SHP77 (cell line): ENCODE measurements around the gene SCP2D1.
"Not testable (repeated sequence)": the region's sequence is repeated elsewhere in the genome, so short reads cannot be mapped to it uniquely, and the experiment has no call there.

ENCODE experiments used
- DNase-seq, 2 experiments: peaks; one replicate each; lab custom pipeline; 2025; lab: John Stamatoyannopoulos, UW

Gene SCP2D1

DNA sequence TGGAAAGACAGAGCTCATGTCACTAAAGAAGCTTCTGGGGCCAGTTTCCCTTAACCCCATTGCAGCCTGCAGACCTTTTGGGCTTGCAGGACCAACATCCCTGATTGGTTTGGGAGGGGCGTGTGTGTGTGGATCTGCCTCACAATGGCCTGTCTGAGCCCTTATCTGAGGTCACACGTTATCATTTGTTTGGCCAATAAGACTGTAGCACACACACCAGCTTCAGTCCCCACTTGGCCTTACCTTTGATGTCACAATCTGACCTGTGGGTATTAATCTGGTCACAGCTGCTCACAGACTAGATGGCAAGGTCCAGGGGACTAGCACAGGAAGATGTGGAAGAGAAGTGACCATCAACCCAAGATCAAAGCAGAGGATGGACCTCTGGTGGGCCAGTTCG lies at the start of gene SCP2D1:
SCP2D1 (plus strand) TSS at position 301 of the 400 bp plus-strand sequence; CDS start at position 334, 33 bp downstream.
- no peak for DNase-seq

DNA sequence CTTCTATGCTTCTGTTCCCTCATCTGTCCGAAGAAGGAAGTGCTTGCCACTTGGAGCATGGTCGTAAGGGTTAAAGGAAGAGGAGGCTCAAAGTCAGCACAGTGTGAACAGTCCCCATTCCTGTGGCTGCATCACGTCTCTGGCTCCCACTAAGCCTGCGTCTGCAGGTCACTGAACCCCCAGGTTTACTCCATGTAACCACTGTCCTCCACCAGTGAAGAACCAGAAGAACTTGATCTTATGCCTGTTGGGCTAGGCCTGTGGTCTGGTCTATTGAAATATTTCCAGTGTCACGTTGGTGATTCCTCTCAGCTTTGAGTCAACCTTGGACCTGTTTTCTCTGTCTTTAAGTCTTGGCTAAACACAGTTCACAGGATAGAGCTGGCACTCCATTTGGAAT lies 45.9 kb upstream of the SCP2D1 start:
- DNase-seq: no peak

DNA sequence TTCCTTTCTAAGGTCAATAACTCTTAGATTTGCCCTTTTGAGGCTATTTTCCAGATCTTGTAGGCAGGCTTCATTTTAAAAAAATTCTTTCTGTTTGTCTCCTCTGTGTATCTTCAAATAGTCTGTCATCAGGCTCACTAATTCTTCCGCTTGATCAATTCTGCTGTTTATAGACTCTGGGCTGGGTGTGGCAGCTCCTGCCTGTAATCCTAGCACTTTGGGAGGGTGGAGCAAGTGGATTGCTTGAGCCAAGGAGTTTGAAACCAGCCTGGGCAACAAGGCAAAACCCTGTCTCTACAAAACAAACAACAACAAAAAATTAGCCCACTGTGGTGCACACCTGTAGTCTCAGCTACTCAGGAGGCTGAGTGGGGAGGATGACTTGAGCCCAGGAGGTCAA lies 40.0 kb upstream of the SCP2D1 start:
- no peak for DNase-seq

DNA sequence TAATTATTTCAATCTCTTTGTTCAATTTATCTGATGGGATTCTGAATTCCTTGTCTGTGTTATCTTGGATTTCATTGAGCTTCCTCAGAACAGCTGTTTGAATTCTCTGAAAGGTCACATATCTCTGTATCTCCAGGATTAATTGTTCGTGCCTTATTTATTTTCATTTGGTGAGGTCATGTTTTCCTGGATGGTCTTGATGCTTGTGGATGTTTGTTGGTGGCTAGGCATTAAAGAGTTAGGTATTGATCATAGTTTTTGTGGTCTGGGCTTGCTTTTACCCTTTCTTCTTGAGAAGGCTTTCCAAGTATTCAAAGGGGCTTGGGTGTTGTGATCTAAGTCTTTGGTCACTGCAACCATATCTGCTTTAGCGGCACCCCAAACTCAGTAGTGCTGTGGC lies 39.4 kb upstream of the SCP2D1 start:
- DNase-seq: no peak

DNA sequence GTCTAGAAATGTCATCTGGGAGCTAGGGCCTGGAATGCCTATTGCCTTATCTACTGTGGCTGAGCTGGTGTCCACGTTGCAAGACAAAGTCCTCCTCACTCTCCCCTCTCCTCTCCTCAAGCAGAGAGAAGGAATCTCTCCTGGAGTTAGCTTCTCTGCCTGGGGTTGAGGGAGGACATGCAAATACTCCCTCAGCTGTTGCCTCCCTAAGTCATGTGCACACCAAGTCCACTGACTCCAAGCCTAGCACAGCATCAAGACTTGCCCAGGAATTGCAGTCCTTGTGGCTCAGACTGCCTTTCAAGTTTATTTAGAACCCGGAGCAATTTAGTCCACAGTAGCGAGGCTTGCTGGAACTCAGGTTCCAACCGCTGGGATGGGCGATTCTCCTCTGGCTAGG lies 38.0 kb upstream of the SCP2D1 start:
- no peak for DNase-seq

DNA sequence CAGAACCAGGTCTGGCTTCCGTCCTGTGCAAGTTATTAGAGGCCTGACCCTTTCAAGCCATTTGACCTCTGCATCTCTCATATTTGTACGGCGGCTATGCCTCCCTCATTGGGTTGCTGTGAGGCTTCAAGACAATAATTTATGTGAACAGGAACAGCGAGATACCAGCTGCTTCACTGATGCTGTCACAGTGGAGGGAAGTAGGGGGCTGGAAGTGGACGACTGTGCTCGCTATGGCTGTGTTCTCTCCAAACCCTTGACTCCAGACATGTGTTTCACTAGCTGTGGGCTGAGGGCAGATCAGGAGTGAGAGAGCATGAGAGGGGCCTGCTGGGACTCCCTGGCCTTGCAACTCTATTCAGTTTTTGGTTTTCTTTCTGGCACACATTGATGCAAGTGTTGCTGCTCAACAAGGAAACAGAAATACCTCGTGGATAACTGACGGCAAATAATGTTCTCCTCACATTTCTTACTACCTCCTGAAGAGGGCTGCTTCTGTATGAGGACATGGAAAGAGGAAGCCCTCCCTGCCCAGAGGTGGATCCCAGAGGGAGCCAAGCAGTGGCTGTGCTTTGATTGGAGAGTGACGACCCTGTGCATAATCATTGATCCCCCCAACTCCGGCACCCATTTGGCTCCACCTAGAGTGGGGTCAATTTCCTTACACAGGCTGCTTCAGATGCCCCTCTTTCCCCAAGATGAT lies 34.7 kb upstream of the SCP2D1 start:
- no peak for DNase-seq

DNA sequence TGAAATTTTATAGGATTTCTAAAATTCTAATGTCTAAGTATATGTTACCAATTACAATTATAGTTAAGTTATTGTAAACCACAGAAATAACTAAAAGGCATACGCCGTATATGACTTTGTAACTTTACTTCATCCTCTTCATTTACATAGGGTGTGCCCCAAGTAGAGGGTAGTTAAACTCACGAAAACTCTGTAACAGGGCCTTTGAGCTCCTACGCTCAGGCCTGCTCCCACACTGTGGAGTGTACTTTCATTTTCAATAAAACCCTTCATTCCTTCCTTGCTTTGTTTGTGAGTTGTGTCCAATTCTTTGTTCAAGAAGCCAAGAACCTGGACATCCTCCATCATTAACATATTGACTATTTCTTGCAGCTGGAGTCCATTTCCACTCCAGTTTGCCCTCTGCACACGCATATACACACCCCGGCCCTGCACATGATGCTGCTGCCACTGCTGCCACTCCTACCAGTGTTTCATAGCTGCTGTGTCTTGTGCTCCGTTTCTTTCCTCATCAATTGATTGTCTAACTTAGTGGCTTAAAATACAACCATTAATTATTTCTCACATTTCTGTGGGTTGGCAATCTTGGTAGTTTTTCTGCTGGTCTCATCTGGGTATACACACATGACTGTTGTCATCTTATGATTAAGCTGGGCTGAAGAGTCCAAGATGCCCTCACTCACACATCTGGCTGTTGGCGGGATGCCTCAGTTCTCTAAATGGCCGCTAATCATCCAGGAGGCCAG lies 33.0 kb upstream of the SCP2D1 start:
- DNase-seq: no peak

DNA sequence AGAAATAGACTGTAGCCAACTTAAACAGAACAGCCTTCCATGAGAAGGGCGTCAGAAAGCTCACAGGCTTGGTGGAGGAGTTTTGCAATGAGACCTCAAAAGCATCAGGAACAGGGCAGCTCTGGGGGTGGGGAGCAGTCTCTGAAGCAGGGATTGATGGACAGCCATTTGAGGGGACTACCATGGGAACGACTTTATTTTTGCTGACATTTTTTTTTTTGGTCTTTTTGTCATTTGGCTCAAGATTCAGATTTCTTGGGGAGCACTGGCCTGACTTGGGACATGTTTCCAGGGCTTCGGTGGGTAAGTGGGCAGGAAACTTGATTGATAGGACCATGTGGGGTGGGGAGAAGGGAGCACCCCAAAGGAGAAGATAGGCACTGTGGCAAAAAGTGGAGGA lies 32.1 kb upstream of the SCP2D1 start:
- DNase-seq: no peak

DNA sequence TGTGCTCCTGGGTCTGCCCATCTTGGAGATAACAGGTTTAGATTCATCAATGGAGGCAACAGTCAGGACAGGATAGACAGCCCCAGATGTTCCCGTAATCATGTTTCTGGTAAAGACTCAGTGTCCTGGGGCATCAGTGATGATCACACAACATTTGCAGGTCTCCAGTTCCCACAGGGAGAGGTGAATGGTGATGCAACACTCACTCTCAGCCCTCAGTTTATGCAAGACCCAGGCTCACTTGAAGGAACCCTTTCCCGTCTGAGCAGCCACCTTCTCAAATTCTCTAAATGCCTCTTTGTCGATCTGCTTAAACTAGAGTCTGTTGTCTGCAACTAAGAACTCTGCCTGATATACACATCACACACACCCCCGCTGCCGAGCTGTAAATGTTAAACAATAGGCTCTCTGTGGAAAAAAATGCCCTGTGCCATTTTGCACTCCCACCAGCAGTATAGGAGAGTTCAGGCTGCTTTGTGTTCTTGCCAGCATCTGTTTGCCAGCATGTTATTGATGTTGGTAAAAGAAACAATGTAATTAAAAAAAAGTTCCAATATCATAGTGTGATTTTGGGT lies 30.1 kb upstream of the SCP2D1 start:
- no peak for DNase-seq

DNA sequence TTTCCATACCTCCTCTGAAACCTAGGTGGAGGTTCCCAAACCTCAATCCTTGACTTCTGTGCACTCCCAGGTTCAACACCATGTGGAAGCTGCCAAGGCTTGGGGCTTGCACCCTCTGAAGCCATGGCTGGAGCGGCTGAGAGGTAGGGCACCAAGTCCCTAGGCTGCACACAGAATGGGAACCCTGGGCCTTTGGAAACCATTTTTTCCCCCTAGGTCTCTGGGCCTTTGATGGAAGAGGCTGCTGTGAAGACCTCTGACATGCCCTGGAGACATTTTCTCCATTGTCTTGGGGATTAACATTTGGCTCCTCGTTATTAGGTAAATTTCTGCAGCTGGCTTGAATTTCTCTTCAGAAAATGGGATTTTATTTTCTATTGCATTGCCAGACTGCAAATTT lies 26.5 kb upstream of the SCP2D1 start:
- DNase-seq: not testable (repeated sequence)

DNA sequence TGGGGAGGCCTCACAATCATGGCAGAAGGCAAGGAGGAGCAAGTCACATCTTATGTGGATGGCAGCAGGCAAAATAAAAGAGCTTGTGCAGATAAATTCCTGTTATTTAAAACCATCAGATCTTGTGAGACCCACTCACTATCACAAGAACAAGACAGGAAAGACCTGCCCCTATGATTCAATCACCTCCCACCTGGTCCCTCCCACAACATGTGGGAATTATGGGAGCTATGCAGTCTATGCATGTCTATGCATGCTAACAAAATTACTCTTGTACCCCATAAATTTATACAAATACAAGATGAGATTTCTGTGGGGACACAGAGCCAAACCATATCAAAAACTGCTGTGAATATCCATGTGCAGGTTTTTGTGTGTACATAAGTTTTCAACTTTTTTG lies 25.6 kb upstream of the SCP2D1 start:
- DNase-seq: no peak

DNA sequence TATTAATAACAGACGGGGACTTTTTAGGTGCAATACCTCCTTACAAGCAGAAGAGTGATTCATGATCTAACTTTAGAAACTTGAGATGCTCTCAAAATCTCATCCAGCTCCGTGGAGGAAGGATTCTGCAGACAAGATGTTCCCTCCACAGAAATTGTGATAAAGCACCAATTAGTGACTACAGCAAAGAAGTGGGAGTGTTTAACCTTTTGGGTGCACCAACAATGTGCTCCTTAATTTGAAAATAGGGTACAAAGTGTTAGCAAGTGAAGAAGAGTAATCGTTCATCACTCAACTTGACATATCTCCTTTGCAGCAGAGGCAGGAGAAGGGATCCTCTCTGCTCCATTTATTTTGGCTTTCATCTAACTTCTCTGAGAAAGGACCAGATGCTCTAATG lies 22.8 kb upstream of the SCP2D1 start:
- DNase-seq: no peak

DNA sequence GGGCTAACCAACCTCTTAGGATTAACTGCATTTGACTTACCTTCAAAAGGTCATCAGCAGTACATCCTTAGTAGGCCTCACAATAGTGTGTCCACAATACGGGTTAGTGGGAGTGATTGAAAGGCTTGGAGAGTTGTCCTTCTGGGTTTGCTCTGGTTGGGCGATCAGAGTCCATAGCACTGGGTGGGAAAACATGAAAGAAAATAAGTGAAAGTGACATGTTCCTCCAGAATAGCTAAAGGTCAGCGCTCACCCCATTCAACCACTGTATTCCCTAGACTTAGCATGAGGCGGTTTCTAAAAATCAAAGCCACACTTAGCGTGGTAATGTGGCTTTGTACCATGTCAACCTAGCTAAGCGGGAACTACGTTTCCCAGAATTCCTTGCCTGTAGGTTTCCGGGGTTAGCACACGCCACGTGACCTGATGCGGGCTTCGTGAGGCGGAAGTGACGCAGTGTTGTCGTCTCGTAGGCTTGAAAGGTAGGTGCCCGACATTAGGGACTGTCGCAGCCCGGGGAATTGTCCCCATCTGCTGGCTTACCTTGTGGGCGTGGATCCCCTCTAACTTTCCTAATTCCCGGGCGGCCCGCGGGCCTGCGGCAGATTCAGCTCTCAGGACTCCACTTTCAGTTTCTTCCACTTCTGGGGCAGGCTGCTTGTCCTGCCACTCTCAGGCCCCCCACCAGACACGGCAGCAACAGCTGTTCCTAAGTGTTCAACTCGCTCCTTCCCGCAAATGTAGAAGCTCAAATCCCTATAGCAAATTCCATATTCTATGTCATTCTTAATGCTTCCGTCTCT lies 19.8 kb upstream of the SCP2D1 start:
- peak; percentile 95 to 99 for DNase-seq

DNA sequence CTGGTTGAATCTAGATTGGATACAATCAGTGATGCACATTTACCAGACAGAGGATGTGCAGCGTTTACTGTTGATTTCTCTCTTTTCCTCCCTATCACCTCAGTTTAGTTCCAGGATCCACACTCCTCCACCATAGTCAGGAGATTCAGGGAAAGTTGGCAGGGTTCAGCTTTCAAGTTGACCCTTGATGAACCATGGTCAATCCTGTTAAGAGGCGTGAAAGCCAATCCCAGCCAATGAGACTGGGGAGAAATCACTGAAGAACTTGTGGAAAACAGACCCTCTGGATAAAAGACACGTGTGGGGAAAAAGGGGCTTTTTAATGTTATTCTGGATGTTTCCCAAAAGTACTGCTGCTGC lies 19.2 kb upstream of the SCP2D1 start:
- DNase-seq: no peak

DNA sequence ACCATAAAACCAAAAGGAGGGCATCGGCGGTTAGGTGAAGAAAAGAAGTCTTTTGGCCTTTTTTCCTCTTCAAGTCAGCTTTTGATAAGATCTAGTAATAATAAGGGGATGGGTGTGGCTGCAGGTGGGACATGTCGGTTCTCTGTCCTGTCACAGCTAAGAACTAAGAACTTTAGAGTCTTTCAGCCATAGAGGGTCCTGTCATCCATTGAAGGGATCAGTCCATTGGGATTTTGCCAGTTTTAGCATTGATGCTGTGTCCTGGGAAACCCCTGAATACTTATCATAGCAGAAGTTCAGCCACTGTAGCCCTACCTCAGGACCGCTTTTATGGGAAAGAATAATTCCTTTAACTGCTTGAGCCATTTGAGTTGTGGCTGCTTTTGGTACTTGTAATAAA lies 18.2 kb upstream of the SCP2D1 start:
- DNase-seq: no peak

DNA sequence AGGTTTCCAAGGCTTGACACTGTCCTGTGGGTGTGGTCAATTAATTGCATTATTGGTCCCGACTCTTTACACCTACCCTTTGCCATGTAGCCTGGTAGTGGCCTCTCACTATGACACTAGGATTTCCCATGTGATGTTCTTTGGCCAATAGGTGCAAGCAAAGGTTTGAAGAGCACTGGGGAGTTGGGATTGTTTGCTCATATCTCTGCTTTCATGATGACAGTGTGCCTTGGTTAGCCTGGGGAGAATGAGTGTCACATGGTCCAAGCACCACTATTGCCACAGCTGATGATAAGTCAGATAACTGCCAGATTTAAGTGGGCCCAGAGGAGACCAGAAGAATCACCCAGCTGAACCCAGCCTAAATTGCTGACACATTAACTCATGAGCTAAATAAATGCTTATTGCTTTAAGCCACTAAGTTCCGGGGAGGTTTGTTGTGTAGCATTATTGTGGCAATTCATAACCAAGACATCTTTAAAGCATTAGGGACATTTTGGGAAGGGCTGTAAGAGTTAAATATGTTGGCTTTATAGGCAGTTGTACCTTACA lies 17.2 kb upstream of the SCP2D1 start:
- no peak for DNase-seq

DNA sequence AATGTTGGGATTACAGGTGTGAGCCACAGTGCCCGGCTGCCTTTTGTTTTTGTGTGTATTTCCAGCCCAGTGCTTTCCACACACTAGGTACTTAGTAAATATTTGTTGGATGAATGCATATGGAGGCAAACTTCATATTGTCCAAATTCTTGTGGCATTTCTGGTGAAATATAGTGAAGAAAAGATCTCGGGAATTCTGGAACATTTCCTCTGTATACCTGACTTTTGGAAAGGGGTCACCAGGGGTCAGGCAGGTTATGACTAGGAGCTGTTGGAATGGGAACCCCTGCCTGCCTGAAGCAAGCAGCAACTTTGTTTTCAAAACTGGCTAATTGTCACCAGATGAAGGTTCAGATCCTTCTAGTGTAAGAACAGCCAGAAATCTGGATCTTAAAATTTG lies 12.1 kb upstream of the SCP2D1 start:
- DNase-seq: no peak

DNA sequence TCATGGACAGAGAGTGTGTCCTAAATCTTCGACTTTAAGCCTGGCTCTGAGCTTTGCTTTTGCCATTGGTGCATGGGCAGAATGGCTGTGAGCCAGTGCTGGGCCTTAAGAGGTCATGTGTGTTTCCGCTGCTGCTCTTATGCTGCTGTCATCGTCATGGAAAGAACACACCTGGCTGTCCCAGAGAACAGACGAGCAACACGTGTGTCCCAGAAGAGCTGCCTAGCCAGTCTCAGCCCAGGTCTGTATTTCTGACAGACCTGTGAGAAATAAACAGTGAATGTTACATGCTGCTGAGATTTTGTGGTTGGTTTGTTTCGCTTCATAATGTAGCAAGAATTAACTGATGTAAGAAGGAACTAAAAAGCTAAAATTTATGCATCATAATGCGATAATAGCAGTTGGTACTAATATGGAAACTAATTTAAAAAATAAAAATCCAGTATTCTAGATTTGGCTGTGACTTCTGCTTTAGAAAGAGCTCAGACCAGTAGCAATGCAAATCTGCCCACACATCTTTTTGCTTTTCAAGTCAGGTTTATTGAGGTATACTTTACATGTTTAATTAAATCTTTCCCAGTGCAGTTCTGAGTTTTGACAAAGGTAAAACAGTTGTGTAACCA lies 11.5 kb upstream of the SCP2D1 start:
- DNase-seq: no peak

DNA sequence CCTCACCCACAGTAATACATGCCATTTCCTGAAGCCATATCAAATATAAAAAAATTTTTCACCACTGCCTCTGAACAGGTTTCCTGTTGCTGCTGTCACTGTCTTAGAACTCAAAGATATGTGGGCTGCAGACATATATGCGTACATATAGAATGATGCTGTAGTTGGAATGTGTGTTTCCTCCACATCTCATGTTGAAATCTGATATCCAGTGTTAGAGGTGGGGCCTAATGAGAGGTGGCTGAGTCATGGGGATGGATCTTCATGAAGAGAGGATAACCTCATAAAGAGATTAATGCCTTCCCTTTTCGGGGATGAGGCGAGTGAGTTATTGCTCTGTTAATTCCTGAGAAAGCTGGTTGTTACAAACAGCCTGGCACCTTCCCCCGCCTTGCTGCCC lies 7.7 kb upstream of the SCP2D1 start:
- DNase-seq: peak in 1 of 2 experiments; percentile 7

DNA sequence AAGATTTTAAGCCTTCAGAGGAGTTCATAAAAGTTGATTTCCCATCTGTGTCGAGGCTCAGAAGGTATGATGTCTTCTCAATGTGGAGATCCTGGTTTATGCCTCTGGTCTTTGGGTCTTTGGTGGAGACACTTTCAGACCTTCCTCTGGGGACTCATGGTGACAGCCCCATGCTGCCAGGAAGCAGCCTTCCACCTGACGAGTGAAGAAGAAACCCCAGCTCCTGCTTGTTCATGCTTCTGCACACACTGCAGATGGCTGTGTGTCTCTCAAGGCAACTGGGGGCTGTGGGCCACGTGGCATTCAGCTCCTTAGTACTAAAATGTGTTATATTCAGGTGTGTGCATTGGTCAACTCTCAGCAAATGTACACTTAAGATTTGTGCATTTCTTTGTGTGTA lies 4.9 kb upstream of the SCP2D1 start:
- DNase-seq: no peak

DNA sequence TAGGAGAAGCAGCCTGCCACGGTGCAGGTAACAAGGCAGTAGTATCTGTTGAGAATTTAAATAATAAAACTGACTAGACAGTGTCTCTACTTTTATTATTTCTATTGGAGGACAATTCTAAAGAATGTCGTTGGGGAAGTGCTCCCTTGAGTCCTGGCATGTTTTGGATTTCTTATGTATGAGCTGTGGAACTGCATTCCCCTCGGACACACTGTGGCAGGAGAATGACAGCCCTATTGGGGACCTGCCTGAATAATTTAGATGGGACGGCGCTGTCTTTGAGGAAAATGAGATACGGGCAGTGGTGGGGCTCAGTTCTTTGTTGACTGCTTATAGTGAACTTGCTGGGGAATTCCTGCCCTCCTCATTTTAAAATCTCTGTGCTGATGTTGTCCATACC lies 2.4 kb upstream of the SCP2D1 start:
- DNase-seq: no peak

DNA sequence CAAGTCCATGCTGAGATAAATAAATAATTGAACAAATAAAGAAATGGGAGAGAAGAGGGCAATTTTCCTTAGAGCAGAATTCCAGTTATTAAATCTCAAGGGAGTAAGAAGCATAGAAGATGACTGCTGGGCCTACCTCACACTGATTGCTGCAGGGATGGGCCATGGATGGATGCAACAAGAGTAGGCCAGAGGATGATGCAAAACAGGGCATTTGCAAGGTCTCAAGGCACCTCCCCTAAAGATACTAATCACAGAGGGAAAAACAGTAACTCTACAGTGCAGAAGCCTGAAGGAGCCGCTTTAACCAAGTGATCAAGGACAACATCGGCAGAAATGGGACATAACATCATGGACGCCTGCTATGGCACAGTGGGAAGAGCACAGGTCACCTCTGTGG lies 1.7 kb upstream of the SCP2D1 start:
- no peak for DNase-seq
